ENCODE results near the gene GSTM4.
"Not testable (repeated sequence)": the region's sequence is repeated elsewhere in the genome, so short reads cannot be mapped to it uniquely, and the experiment has no call there.

The GSTM4 gene

DNA sequence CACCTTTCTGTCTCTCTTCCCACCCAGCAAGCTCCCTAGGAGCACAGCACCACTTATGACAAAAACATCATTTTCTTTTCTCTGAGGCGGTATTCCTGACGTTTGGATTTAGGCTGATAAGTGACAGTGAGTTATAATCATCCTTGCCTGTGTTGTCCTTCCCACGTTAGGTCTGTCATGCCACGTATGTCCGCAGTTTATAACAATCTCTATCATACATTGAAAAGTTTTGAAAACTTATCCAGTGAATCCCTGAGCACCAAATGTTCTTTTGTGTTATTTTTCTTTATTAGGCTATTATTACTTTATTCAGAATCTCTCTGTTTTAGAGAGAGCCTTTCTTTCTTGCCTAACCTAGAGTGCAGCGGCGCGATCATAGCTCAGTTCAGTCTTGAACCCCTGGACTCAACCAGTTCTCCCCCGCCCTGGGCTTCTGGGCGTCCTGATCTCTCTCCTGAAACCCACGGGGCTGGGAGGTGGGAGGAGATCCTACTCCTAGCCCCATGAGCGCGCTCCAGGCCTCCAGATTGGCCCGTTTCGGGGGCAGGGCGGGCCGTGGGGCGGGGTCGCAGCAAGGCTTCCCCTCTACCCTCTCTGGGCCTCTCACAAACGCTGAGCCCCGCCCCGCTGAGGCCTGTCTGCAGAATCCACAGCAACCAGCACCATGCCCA is 11.7 kb downstream of the GSTM4 start, which contains the start of gene GSTM2:
Gene GSTM2 (plus strand): TSS at position 606 of the 671 bp plus-strand sequence. CDS start 59 bp downstream, at position 665.
- peak; percentile 28 for DNase-seq (ENCODE audit: low read depth)

DNA sequence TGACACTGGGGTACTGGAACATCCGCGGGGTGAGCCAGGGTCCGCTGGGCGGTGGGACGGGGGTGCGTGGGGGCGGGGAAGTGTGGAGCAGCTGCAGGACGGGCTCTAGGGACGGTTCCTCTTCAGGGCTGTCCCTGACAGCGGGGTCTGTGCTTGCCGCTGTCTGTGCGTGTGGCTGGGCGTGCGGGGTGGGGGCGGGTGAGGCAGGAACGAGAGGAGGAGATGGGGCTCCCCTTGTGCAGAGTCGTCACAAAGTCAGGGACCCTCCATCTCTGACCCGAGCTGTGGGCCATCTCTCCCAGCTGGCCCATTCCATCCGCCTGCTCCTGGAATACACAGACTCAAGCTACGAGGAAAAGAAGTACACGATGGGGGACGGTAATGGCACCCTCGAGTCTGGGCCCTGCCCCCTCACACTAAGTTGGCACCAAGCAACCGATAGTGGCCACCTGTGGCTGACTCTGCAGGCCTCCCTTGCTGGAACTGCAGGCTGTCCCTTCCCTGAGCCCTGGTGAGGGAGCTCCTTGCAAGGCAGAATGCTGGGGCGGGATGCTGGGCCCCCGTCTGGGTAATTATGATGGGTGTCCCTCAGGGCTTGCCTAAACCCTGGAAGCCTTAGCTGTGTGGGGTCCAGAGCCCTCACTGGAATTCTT is 12.3 kb downstream of the GSTM4 start:
- no peak for DNase-seq (ENCODE audit: low read depth)

- DNase-seq (ENCODE audit: low read depth): no peak
These were observed 13.5 kb downstream of the GSTM4 start for GRCh38 chr1:109669246-109669948.

GRCh38 chr1:109669949-109670302 is 14.0 kb downstream of the GSTM4 start:
- DNase-seq (ENCODE audit: low read depth): not testable (repeated sequence)

GRCh38 chr1:109671067-109671466 is 15.2 kb downstream of the GSTM4 start:
- DNase-seq (ENCODE audit: low read depth): no peak

- DNase-seq (ENCODE audit: low read depth): not testable (repeated sequence)
These were observed 18.0 kb downstream of the GSTM4 start for GRCh38 chr1:109673861-109674260.

DNA sequence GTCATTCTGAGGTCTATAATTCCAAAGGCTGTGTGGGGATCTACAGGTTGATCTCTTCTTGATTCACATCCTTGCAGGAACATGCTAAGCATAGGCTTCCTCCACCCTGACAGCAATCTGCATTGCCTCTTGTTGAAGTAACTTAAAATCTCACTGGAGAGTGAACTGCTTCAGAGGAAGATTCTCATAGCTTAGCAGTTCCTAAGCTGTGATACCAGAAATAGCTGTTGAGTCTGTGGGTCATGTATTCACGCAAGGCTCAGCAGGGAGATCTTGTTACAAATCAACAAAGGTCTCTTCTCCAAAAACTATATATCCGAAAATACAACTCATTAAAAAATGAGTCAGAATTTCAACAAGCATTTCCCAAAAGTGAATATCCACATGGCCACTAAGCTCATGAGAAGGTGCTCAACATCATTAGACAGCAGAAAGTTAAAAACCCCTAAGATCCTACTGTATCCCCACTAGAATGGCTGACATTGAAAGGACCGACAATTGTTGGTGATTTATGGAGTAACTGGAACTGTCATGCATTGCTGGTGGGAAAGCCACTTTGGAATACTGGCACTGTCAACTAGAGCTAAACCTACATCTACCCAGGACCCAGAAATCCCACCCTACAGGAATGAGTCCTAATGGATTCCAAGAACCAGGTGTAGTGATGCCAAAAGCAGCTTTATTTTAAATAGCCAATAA is 20.9 kb downstream of the GSTM4 start:
- DNase-seq (ENCODE audit: low read depth): not testable (repeated sequence)

GRCh38 chr1:109677459-109677858 is 21.6 kb downstream of the GSTM4 start:
- DNase-seq (ENCODE audit: low read depth): no peak

DNA sequence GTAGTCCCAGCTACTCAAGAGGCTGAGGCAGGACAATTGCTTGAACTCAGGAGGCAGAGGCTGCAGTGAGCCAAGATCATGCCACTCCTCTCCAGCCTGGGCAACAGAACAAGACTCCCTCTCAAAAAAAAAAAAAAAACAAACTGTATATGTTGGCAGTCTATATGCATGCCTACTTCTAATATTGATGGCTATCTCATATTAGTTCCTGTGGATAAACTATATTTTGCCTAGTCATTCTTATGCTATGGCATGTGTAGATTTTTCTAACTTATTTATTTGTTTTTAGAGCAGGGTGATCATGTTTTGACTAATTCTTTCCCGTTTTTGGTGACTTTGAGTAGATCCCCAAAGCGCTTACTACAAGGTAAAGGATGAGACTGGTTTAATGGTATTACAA is 22.7 kb downstream of the GSTM4 start:
- DNase-seq (ENCODE audit: low read depth): not testable (repeated sequence)

DNA sequence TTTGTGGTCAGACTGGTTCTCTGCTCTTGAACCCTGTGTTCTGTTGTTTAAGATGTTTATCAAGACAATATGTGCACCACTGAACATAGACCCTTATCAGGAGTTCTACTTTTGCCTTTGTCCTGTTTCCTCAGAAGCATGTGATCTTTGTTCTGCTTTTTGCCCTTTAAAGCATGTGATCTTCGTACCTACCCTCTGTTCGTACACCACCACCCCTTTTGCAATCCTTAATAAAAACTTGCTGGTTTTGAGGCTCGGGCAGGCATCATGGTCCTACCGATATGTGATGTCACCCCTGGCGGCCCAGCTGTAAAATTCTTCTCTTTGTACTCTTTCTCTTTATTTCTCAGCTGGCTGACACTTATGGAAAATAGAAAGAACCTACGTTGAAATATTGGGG is 28.9 kb downstream of the GSTM4 start:
- not testable (repeated sequence) for DNase-seq (ENCODE audit: low read depth)

DNA sequence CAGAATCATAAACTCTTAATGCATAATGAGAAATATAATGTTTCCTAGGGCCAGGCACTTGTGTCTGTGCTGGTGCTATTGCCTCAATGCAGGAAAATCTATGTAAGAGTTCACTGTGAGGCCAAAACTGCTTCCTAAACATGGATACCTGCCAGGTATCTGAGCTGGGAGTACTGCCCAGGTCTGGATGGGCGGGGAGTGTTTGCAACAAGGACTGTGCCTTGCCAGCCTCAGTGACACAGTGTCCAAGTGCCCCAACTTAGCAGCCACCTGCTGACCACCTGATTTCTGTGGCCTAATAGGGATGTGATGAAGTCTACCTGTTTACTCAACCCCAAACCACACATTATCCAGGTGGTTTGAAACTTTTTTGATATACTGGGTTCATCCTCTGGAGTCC is 29.5 kb downstream of the GSTM4 start:
- not testable (repeated sequence) for DNase-seq (ENCODE audit: low read depth)

DNA sequence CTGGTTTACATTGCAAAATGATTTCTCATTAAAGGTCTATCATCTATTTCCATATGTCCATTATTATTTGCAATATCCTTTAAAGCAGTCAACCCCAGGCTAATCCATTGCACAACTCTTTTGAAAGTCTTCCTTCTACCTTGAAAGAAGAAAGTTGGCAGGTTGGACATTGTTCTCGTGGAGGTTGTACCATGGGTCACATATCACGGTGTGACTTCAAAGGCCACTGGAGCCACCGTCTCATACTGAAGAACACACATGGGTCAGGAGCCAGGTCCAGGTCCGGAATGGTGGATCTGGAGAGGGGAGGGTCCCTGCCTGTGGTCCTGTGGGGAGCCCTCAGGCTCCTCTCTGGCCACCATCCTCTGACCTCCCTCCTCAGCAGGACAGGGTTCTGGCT is 30.0 kb downstream of the GSTM4 start:
- DNase-seq (ENCODE audit: low read depth): not testable (repeated sequence)

- not testable (repeated sequence) for DNase-seq (ENCODE audit: low read depth)
These were observed 31.2 kb downstream of the GSTM4 start for GRCh38 chr1:109687109-109687508.

GRCh38 chr1:109687641-109688499 is 32.0 kb downstream of the GSTM4 start, which contains the start of gene GSTM1:
GSTM1 (plus strand) TSS chr1:109687817; CDS start chr1:109687874, 57 bp downstream.
- peak; percentile 26 for DNase-seq (ENCODE audit: low read depth)

GRCh38 chr1:109689844-109690405 is 34.0 kb downstream of the GSTM4 start:
- no peak for DNase-seq (ENCODE audit: low read depth)

DNA sequence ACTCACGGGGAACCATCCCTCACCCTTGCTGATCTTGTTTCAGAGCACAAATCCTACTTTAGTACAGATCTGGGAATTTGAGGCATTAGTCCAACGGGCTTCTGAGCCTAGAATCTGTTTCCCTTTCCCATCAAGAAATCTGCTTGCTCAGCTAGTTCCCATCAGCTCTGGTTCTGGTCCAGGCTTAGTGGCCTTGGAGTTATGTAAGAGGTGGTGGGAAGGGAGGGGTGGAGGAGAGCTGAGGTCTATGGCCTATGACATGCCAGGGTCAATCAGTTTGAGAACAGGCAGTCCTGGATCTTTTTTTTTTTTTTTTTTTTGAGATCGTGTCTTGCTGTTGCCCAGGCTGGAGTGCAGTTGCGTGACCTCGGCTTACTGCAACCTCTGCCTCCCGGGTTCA is 35.9 kb downstream of the GSTM4 start:
- DNase-seq (ENCODE audit: low read depth): no peak

DNA sequence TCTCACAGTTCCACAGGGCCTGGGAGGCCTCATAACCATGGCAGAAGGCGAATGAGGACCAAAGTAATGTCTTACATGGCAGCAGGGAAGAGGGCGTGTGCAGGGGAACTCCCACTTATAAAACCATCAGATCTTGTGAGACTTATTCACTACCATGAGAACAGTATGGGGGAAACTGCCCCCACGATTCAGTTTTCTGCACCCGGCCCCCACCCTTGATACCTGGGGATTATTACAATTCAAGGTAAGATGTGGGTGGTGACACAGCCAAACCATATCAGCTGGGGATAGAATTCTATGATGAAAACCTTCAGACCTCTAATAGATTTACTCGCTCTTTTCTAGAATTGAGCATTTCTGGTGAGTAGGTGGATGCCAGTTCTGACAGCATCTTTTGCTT is 38.5 kb downstream of the GSTM4 start:
- DNase-seq (ENCODE audit: low read depth): not testable (repeated sequence)

DNA sequence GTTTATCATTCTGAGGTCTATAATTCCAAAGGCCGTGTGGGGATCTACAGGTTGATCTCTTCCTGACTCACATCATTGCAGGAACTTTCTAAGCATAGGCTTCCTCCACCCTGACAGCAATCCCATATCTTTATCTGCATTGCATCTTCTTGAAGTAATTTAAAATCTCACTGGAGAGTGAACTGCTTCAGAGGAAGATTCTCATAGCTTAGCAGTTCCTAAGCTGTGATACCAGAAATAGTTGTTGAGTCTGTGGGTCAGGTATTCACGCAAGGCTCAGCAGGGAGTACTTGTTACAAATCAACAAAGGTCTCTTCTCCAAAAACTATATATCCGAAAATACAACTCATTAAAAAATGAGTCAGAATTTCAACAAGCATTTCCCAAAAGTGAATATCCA is 39.2 kb downstream of the GSTM4 start:
- not testable (repeated sequence) for DNase-seq (ENCODE audit: low read depth)

DNA sequence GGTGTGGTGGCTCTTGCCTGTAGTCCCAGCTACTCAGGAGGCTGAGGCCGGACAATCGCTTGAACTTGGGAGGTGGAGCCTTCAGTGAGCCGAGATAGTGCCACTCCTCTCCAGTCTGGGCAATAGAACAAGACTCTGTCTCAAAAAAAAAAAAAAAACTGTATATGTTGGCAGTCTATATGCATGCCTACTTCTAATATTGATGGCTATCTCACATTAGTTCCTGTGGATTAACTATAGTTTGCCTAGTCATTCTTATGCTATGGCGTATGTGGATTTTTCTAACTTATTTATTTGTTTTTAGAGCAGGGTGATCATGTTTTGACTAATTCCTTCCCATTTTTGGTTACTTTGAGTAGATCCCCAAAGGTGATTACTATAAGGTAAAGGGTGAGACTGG is 41.2 kb downstream of the GSTM4 start:
- DNase-seq (ENCODE audit: low read depth): no peak

DNA sequence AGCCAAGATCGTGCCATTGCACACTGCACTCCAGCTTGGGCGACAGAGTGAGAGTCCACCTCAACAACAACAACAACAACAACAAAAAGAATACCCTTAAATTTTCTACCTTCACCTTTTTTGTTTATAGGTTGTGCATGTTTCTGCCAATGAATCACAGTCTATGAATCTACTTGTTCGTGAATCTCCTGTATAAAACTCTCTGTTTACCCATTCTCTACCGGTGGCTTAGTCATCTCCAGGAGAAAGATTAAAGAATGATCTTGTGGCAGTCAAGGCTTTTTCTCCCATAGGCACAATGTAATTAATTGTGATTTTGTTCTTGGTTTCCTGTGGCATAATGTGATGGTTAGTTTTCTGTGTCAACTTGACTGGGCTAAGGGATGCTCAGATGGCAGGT is 42.0 kb downstream of the GSTM4 start:
- DNase-seq (ENCODE audit: low read depth): peak; percentile 24

GRCh38 chr1:109702940-109703339 is 47.0 kb downstream of the GSTM4 start:
- not testable (repeated sequence) for DNase-seq (ENCODE audit: low read depth)
